GM18951 (cell line): ENCODE data around the gene ITGA1.

Experiments
- POLR2A ChIP-seq: IDR thresholded peaks from 4 replicates; pipeline ENCODE4 v1.6.1; 2011; ENCODE audit warnings: mild to moderate bottlenecking; ENCODE audit not compliant: insufficient read length, insufficient read depth; ENCODE audit errors: extremely low read depth
- in situ Hi-C: fragments of 300-500 bp; cut with MboI; formaldehyde crosslinking; loops from one replicate; pipeline ENCODE4 v1.12.0; 2022; ENCODE audit warnings: low sequenced_read_pairs, mixed read lengths, inconsistent platforms; ENCODE audit not compliant: unreplicated experiment

ITGA1 gene

DNA sequence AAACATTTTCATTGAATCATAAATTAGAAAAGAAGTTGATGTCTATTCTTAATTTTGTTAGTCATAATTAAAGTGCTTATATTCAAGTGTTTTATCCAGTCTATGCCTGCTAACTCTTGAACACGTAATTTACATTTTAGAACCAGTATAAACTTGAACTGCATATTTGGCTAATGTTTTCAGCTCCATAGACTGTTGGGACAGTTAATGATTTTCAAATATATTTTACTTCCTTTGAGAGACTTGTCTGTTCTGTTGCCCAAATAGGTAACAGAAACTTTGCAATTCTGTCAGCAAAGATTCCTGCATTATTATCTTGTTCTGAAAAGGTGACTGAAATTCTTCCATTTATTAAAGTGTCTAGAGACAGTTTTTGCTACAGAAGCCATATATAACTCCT lies 209.3 kb downstream of the ITGA1 start:
- in situ Hi-C loops = no loop called here

DNA sequence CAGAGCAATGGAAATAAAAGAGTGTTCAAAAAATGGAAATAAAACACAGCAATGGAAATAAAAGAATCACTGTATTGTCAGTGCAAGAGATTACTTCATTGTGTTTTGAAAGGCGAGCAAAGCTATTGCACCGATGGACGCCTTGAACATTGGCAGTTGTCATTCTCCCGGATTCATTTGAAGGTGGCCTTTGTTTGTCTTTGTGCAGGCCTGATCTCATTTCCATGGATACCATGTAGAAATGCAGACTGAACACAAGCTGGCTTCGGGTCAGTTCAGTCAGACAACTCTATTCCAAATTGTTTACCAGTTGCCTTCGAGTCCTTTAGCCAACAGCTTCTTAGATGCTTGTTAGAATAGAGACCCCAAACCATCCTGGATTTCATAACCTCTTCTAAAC lies 209.7 kb downstream of the ITGA1 start:
- in situ Hi-C loops = no loop called here
- TF ChIP-seq POLR2A = no peak

More for the DNA sequence above, 209.3 kb downstream of the ITGA1 start:
- TF ChIP-seq POLR2A = no peak

DNA sequence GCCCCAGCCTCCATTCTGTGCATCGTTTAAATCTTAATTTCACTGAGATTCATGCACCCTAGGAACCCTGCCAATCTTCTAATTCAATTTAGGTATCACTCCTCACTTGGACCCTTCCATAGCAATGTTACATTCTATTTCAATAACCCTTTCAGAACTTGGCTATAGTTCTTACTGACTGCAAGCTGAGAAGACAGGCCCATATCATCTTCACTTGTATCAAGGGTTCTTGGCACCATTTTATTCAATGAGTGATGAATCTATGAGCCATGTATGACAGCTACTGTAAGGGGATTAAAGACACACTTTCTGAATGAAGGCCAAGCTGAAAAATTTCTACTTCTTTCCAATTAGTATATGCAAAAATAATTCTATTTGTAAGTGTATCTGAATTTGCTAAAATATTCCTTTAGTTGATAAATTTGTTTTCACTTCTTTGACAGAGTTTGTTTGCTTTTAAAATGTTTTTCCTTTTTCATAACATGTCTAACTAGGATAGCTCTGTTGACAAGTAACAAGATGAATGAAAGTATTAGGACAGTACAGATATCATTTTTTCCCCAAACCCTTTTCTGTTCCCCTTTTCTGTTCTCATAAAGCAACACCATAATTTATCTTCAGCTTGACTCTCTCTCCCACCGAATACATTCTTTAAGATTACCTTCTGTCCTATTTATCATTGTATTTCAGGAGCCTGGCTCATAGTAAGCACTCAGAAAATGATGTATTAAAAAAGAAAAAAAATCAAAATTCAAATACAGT lies 211.0 kb downstream of the ITGA1 start:
- in situ Hi-C loops = no loop called here

DNA sequence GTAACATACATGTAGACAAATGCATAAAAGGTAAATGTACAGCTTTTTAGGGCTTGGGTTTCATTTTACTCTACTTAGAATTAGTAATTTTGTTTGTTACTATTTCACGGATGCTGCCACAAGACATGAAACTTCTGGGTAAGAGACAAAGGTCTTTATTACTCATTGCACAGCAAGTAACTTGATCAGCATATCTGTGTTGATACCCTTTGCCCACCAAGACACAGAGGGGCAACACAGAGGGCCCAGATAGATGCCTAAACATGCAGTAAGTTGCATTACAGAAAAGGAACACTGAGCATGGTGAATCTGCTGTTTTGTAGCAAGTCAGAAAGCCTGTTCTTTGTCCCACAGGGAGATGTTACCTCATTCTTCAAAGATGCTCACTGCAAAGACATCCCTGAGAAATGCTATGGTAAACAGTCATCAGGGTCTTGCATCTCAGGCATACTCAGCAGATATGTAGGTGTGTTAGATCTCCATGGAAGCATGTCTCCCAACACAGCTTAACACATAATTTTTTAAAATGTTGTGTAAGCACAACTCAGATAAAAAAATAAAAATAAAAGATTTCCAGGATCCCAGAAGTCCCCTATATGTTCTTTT lies 211.7 kb downstream of the ITGA1 start:
- TF ChIP-seq POLR2A = no peak
- in situ Hi-C loops = no loop called here

More for the DNA sequence above, 211.0 kb downstream of the ITGA1 start:
- TF ChIP-seq POLR2A = no peak

DNA sequence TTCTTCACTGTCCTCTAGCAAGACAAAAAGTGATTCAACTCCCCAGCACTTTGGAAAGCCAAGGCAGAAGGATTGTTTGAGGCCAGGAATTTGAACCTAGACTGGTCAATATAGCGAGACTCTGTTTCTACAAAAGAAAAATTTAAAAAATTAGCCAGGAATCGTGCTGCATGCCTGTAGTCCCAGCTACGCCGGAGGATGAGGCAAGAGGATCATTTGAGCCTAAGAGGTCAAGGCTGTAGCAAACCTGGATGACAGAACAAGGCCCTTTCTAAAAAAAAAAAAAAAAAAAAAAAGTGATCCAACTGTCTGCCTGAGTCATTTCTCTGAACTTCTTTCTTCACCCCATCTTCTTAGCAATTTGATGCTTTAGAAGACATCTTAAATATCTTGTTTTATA lies 213.8 kb downstream of the ITGA1 start:
- in situ Hi-C loops = no loop called here
- no peak for TF ChIP-seq POLR2A

DNA sequence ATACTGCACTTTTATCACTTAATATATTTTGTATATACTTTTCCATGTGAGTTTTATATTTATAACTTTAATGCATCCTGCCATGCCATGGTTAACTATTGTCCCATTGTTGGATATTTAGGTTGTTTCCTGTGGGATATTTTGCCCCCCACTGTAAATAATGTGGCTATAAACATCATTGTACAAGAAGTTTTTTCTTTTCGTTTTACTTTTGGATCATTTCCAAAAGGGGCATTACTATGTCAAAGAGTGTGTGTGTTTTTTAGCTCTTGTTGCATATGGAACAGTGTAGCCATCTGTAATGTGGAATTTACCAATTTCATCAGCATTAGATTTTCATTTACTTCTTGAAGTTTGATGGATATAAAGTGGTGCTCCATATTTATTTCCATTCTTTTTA lies 214.8 kb downstream of the ITGA1 start:
- in situ Hi-C loops = no loop called here
- TF ChIP-seq POLR2A = no peak

DNA sequence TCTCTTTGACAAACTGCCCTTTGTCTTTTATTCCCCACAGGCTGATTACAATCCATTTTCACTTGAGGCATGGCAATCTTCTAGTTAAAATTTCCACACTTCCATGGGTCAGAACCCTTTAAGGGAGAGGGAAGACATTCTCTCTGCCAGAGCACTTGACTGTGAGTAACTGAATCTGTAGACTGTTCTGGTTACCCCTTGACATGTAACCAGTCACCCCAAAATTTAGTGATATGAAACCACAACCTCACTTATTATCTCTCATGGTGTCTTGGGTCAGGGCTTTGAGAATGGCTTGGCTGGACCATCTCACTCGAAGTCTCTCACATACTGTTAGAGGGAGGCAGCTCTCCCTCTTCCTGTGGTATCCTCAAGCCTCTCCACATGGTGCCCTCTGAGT lies 215.4 kb downstream of the ITGA1 start:
- in situ Hi-C loops = no loop called here
- no peak for TF ChIP-seq POLR2A

DNA sequence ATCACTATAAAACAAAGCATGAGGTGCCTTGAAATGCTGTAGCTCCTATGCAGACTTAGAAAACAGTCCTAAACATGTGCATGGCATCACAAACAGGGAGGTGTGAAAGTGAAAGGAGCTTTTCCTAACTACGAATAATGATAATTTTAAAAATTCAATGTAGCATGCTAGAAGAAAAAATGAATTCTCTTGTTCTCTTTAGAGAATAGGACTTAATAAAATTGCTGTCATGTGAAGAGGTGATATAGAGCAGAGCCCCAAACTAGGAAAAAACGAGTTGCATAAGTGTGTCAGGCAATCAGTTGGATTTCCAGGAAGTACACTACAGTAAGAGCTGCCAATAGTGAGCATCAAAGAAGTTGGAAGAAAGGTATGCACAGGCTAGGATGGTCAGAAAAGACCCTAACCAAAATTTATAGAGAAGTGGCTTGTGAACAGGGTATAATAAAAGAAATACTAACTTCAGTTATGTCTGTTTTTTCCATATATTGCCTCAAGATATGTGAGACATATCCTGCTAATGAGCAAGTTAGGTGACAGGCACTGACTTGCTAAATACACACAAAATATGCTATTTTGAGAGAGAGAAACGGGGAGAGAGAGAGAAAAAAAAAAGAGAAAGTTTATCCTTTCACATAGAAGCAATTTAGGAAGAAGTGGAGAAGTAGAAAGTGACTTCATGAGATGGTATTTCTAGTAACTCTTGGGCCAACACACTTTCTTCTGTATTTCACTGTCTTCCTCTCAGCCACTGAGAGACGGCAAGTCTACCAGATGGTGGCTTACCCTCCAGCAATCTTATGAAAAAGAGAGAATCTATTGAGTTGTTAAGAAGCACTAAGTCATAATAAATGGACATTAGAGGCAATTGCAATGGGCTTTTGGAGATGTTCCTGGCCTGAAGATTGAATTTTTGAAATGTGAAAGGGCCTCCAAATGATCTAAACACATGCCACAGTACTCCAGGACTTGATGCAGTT lies 219.5 kb downstream of the ITGA1 start:
- in situ Hi-C loops = no loop called here
- TF ChIP-seq POLR2A = no peak

DNA sequence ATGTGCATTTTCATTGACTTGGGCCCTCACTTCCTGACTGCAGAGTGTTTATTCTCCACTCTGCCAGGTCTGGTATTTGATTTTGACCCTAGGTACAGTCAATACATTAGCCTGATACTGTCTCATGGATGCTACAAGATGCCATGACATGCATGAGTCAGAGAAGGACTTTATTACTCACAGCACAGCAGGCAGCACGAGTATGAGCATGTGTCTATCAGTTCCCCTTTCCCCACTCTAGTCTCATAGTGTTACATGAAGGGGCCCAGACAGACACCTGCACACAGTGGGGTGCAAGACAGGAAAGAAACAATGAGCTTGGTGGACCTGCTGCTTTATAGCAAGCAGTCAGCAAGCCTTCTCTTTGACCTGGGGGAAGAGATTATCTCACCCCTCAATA lies 221.0 kb downstream of the ITGA1 start:
- no peak for TF ChIP-seq POLR2A
- in situ Hi-C loops = no loop called here
